CD14-positive monocyte (primary cell): ENCODE data around the gene SCCPDH. TPM values are rescaled to one million over a fixed set of nuclear protein-coding genes. Genes with fewer than 3 reads are reported as not detected.
"Not testable (repeated sequence)": the region's sequence is repeated elsewhere in the genome, so short reads cannot be mapped to it uniquely, and the experiment has no call there.

Source experiments
- DNase-seq, 3 donors: peaks; one replicate each; pipeline ENCODE4 v3.0.0-alpha.2; 2011 to 2022
- H2AFZ ChIP-seq: 2 replicates; pipeline ENCODE4 v1.6.0; 2012; ENCODE audit warnings: mild to moderate bottlenecking, low read depth, low read length, inconsistent platforms; ENCODE audit not compliant: insufficient read depth, poor library complexity, severe bottlenecking
- H3K27ac ChIP-seq, 2 donors: 1 replicate in 1 of 2; 2 replicates in 1 of 2; pipeline ENCODE4 v1.5.1; 2012 to 2013; ENCODE audit warnings: low read length in 2 of 2, control low read depth in 1 of 2, inconsistent platforms in 1 of 2, low read depth in 1 of 2, mild to moderate bottlenecking in 1 of 2
- H3K27me3 ChIP-seq, 2 donors: one replicate each; pipeline versions ENCODE4 v1.6.0 to v1.6.1; 2011 to 2013; ENCODE audit warnings: low read length in 2 of 2; ENCODE audit not compliant: control insufficient read depth in 2 of 2, insufficient read depth in 2 of 2
- H3K36me3 ChIP-seq, 2 donors: replicated peaks in 1 of 2; 1 replicate in 1 of 2; 2 replicates in 1 of 2; pipeline versions ENCODE4 v1.5.1 to v1.6.1; 2012 to 2013; ENCODE audit warnings: low read length in 2 of 2, control low read depth in 1 of 2, inconsistent platforms in 1 of 2, mild to moderate bottlenecking in 1 of 2; ENCODE audit not compliant: insufficient read depth in 2 of 2, control insufficient read depth in 1 of 2
- H3K4me1 ChIP-seq, 2 donors: 1 replicate in 1 of 2; 2 replicates in 1 of 2; pipeline versions ENCODE4 v1.5.1 to v1.6.1; 2012 to 2013; ENCODE audit warnings: low read length in 2 of 2, control low read depth in 1 of 2, inconsistent platforms in 1 of 2, mild to moderate bottlenecking in 1 of 2, moderate library complexity in 1 of 2; ENCODE audit not compliant: insufficient read depth in 2 of 2, control insufficient read depth in 1 of 2
- H3K4me2 ChIP-seq: replicated peaks from 2 replicates; pipeline ENCODE3; 2012; ENCODE audit warnings: low read length, moderate library complexity, mild to moderate bottlenecking; ENCODE audit not compliant: poor library complexity, severe bottlenecking; ENCODE audit errors: extremely low read depth
- H3K4me3 ChIP-seq, 3 experiments: fragments of 200-600 bp in 1 of 3; sonication (generic) in 1 of 3; replicated peaks in 1 of 3; 1 replicate in 2 of 3; 2 replicates in 1 of 3; pipeline ENCODE4 v1.5.1; 2011 to 2013; ENCODE audit warnings: low read length in 3 of 3, mild to moderate bottlenecking in 3 of 3, control low read depth in 2 of 3, low read depth in 2 of 3, inconsistent platforms in 1 of 3, moderate library complexity in 1 of 3
- H3K79me2 ChIP-seq: 2 replicates; pipeline ENCODE4 v1.6.0; 2012; ENCODE audit warnings: mild to moderate bottlenecking, control low read depth, inconsistent platforms, low read length, moderate library complexity; ENCODE audit not compliant: insufficient read depth
- H3K9ac ChIP-seq: 2 replicates; pipeline ENCODE4 v1.6.0; 2017; ENCODE audit warnings: low read length, mild to moderate bottlenecking; ENCODE audit not compliant: insufficient read depth, poor library complexity, severe bottlenecking
- H3K9me3 ChIP-seq, 2 donors: replicated peaks in 1 of 2; 1 replicate in 1 of 2; 2 replicates in 1 of 2; pipeline versions ENCODE4 v1.5.1 to v1.6.1; 2012 to 2013; ENCODE audit warnings: low read length in 2 of 2, control low read depth in 1 of 2; ENCODE audit not compliant: control insufficient read depth in 1 of 2, insufficient read depth in 1 of 2
- H4K20me1 ChIP-seq: 2 replicates; pipeline ENCODE4 v1.6.0; 2012; ENCODE audit warnings: mild to moderate bottlenecking, low read length, control low read depth, moderate library complexity; ENCODE audit not compliant: insufficient read depth
- H3K27ac Mint-ChIP-seq, 7 donors: one replicate each; pipeline ENCODE4 v1.8.0; 2020; ENCODE audit warnings: mild to moderate bottlenecking in 7 of 7, mixed read lengths in 7 of 7, moderate library complexity in 6 of 7, inconsistent platforms in 2 of 7
- H3K27me3 Mint-ChIP-seq, 3 donors: one replicate each; pipeline ENCODE4 v1.8.0; 2021 to 2022; ENCODE audit warnings: low read depth in 3 of 3, mild to moderate bottlenecking in 3 of 3, mixed read lengths in 3 of 3, moderate library complexity in 3 of 3, inconsistent platforms in 1 of 3
- H3K36me3 Mint-ChIP-seq, 2 donors: one replicate each; pipeline ENCODE4 v1.8.0; 2020; ENCODE audit warnings: mixed read lengths in 2 of 2, inconsistent platforms in 1 of 2, mild to moderate bottlenecking in 1 of 2
- H3K4me1 Mint-ChIP-seq: one replicate; pipeline ENCODE4 v1.8.0; 2020; ENCODE audit warnings: mild to moderate bottlenecking, mixed read lengths
- H3K4me3 Mint-ChIP-seq, 2 donors: one replicate each; pipeline ENCODE4 v1.8.0; 2020; ENCODE audit warnings: mild to moderate bottlenecking in 2 of 2, mixed read lengths in 2 of 2, moderate library complexity in 1 of 2
- H3K9me3 Mint-ChIP-seq, 7 donors: one replicate each; pipeline ENCODE4 v1.8.0; 2020 to 2022; ENCODE audit warnings: mixed read lengths in 7 of 7, mild to moderate bottlenecking in 6 of 7, moderate library complexity in 6 of 7, inconsistent platforms in 2 of 7
- CTCF ChIP-seq: fragments of 200-600 bp; IDR thresholded peaks from one replicate; pipeline ENCODE4 v1.8.0; 2022; ENCODE audit warnings: antibody characterized with exemption, mild to moderate bottlenecking
- WGBS: methylation state at CpG from one replicate; pipeline ENCODE4 v1.1.5; 2013; ENCODE audit warnings: missing lambda C conversion rate; ENCODE audit not compliant: insufficient coverage; 5-methylcytosine and 5-hydroxymethylcytosine counted together
- intact Hi-C, 2 donors: fragments of 100-400 bp; cut with micrococcal nuclease; formaldehyde crosslinking; loops; one replicate each; pipeline versions ENCODE4 v1.15.0 to v1.15.1; 2023
- polyA plus RNA-seq, 3 donors: library from polyadenylated mRNA; depleted of rRNA in 1 of 3; unstranded in 2 of 3; stranded (reverse) in 1 of 3; fragments of 300-500 nt in 2 of 3; fragments of >200 nt in 1 of 3; fragmentation: Illumina TruSeq in 2 of 3; gene quantifications; 1 replicate in 2 of 3; 2 replicates in 1 of 3; pipeline ENCODE4 v1.2.3, GENCODE V29; 2012 to 2021

Gene SCCPDH
- polyA plus RNA-seq, 3 donors: 7.3 to 25.3 (median 22.7) TPM

GRCh38 chr1:246690100-246690499 is 34.1 kb upstream of the SCCPDH start:
- Mint-ChIP-seq H3K27me3 (peaks cover 0 to 5% (median 3%) of the 10 kb centered on the region in 3 donors), H3K4me3 (peak overlapping the region in 1 of 2 donors; percentile 65), H3K4me1 (peaks cover 16% of the 10 kb centered on the region), H3K36me3 (no peaks in the 10 kb centered on the region), H3K9me3 (peaks cover 9 to 24% (median 21%) of the 10 kb centered on the region in 7 donors), H3K27ac (peak overlapping the region in 1 of 7 donors; percentile 67)
- H2AFZ ChIP-seq: peak overlapping the region; percentile 67
- H3K4me1 ChIP-seq: peaks cover 9 to 15% of the 10 kb centered on the region in 2 donors
- no peaks in the 10 kb centered on the region for H3K79me2 ChIP-seq
- no peaks in the 10 kb centered on the region for H3K27me3 ChIP-seq
- intact Hi-C loops: no loop called here
- peaks cover 17 to 23% of the 10 kb centered on the region in 2 donors for H3K9me3 ChIP-seq
- peak overlapping the region; percentile 58 for H3K4me2 ChIP-seq
- no peaks in the 10 kb centered on the region for H3K36me3 ChIP-seq
- no peaks in the 10 kb centered on the region for H4K20me1 ChIP-seq
- no peak overlapping the region for H3K9ac ChIP-seq
- no peak for DNase-seq
- WGBS: 92% methylated on average over 11 of the region's 12 CpGs
- no peak overlapping the region for H3K27ac ChIP-seq
- peak overlapping the region in 1 of 3 experiments; percentile 43 for H3K4me3 ChIP-seq
- no peak for TF ChIP-seq CTCF

GRCh38 chr1:246691622-246692495 is 32.4 kb upstream of the SCCPDH start:
- Mint-ChIP-seq H3K9me3 (peaks cover 16 to 26% (median 24%) of the 10 kb centered on the region in 7 donors), H3K27me3 (peaks cover 0 to 3% (median 1%) of the 10 kb centered on the region in 3 donors), H3K4me1 (peaks cover 19% of the 10 kb centered on the region), H3K4me3 (no peak overlapping the region), H3K27ac (peak overlapping the region in 1 of 7 donors; percentile 66), H3K36me3 (peaks cover 0 to 4% of the 10 kb centered on the region in 2 donors)
- Histone ChIP-seq H3K9me3 (peaks cover 17 to 23% of the 10 kb centered on the region in 2 donors), H3K4me1 (peaks cover 9 to 15% of the 10 kb centered on the region in 2 donors), H3K79me2 (no peaks in the 10 kb centered on the region), H3K4me2 (no peak overlapping the region), H3K36me3 (no peaks in the 10 kb centered on the region), H2AFZ (no peak overlapping the region), H3K4me3 (no peak overlapping the region), H3K27ac (no peak overlapping the region), H3K27me3 (no peaks in the 10 kb centered on the region), H3K9ac (no peak overlapping the region), H4K20me1 (no peaks in the 10 kb centered on the region)
- no peak for TF ChIP-seq CTCF
- 87% methylated on average over 10 of the region's 15 CpGs for WGBS
- intact Hi-C loops: no loop called here
- no peak for DNase-seq

- H3K4me3 Mint-ChIP-seq, H3K4me3 ChIP-seq, H3K27ac ChIP-seq, H3K27me3 Mint-ChIP-seq, H4K20me1 ChIP-seq, intact Hi-C loops, H3K27me3 ChIP-seq, H3K36me3 ChIP-seq, H3K79me2 ChIP-seq, H3K9ac ChIP-seq, H2AFZ ChIP-seq, H3K4me2 ChIP-seq, H3K36me3 Mint-ChIP-seq: not testable (repeated sequence)
- H3K4me1 Mint-ChIP-seq: peaks cover 35% of the 10 kb centered on the region
- Histone ChIP-seq H3K4me1 (peaks cover 26 to 33% of the 10 kb centered on the region in 2 donors), H3K9me3 (peaks cover 17 to 23% of the 10 kb centered on the region in 2 donors)
- WGBS: 100% methylated on average over 4 of the region's 10 CpGs
- peak overlapping the region in 3 of 7 donors; percentile 46 to 58 (median 50) for H3K27ac Mint-ChIP-seq
- peak in 2 of 3 donors; percentile 21 to 37 for DNase-seq
- H3K9me3 Mint-ChIP-seq: peaks cover 16 to 26% (median 24%) of the 10 kb centered on the region in 7 donors
These were observed 29.9 kb upstream of the SCCPDH start for GRCh38 chr1:246694213-246694895.
